22Rv1 (cell line): ENCODE measurements around the gene SPATC1L.

Experiments used
- CTCF ChIP-seq: fragments of 450-650 bp; IDR thresholded peaks from 2 replicates; pipeline ENCODE4 v1.5.1; 2017; ENCODE audit warnings: mild to moderate bottlenecking
- ZFX ChIP-seq: fragments of 450-650 bp; IDR thresholded peaks from 2 replicates; pipeline ENCODE4 v1.6.1; 2017; ENCODE audit warnings: antibody characterized with exemption, borderline replicate concordance

GRCh38 chr21:46226146-46226545 is 41.9 kb upstream of the SPATC1L start:
- no peak for TF ChIP-seq CTCF
- no peak for TF ChIP-seq ZFX
